COLO829 (cell line): ENCODE data around the gene RPL41.
"Not testable (repeated sequence)": the region's sequence is repeated elsewhere in the genome, so short reads cannot be mapped to it uniquely, and the experiment has no call there.

Experiments
- DNase-seq: peaks from one replicate; pipeline ENCODE4 v3.0.0; 2012; ENCODE audit warnings: low spot score

RPL41 gene

DNA sequence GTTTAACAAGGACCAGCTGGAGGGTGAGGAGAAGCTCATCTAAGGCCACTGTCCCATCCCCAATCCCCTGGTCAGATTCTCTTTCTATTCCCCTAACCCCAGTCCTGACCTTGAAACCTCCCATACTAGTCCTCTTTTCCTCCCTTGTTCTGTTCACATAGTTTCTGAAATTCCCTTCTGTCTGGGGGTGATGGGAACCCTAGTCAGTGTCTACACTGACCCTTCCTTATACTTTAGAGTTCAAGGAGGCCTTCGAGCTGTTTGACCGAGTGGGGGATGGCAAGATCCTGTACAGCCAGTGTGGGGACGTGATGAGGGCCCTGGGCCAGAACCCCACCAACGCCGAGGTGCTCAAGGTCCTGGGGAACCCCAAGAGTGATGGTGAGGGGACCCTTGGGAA is 38.4 kb downstream of the RPL41 start:
- no peak for DNase-seq

DNA sequence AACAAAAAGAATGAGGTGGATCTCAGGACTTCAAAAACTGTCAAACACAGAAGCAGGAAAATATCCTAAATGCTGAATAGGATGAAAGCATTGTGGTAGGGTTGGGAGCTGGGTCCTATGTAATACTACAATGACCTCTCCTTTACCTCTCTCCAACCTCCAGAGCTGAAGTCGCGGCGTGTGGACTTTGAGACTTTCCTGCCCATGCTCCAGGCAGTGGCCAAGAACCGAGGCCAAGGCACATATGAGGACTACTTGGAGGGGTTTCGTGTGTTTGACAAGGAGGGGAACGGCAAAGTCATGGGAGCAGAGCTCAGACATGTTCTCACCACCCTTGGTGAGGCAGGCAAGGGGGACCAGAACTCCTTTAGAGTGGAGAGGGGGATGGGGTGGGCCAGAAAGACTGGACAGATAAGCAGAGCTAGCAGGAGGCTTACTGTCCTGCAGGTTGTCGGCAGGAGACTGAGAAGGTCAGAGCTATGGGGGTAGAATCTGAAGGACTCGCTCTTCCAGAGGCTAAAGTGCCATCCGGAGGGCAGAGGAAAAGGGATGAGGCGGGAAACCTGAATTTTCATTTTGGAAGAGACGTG is 38.9 kb downstream of the RPL41 start:
- no peak for DNase-seq

- DNase-seq, result not testable (repeated sequence)
Measured at GRCh38 chr12:56156464-56157200, 40.2 kb downstream of the RPL41 start.

GRCh38 chr12:56157201-56158028 is 41.0 kb downstream of the RPL41 start:
- DNase-seq, result peak; percentile 50

GRCh38 chr12:56158029-56158925 is 41.8 kb downstream of the RPL41 start, which contains the start of gene MYL6:
MYL6 (plus strand) TSS chr12:56158359; CDS start chr12:56158402, 43 bp downstream.
- DNase-seq, result peak; percentile 96

DNA sequence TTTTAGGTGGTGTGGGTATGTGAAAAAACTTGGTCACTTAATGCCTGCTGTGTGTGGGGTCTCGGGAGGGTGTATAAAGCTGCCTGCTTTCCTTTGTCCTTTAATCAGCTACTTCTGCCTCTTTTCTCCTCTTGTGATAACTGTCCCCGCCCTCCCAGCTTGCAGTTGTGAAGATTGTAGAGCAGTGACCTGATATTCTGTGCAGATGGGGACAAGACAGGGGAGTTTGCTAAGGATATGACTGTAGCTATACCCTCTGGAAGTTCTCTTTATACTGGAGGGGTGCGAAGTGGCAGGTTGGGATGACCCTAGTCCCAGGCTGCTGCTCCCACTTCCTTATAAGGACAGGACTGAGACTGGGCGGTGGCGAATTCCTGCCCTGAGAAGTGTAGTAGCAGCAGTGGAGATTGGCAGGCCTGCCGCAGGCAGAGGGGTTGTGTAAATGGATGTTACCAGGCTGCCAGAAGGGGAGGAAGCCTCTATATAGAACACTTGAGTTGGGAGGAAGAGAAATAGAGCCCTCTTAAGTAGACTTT is 42.6 kb downstream of the RPL41 start:
- DNase-seq, result peak; percentile 53

GRCh38 chr12:56159482-56160192 is 43.2 kb downstream of the RPL41 start:
- DNase-seq, result no peak

GRCh38 chr12:56160193-56160763 is 43.8 kb downstream of the RPL41 start:
- DNase-seq, result no peak

DNA sequence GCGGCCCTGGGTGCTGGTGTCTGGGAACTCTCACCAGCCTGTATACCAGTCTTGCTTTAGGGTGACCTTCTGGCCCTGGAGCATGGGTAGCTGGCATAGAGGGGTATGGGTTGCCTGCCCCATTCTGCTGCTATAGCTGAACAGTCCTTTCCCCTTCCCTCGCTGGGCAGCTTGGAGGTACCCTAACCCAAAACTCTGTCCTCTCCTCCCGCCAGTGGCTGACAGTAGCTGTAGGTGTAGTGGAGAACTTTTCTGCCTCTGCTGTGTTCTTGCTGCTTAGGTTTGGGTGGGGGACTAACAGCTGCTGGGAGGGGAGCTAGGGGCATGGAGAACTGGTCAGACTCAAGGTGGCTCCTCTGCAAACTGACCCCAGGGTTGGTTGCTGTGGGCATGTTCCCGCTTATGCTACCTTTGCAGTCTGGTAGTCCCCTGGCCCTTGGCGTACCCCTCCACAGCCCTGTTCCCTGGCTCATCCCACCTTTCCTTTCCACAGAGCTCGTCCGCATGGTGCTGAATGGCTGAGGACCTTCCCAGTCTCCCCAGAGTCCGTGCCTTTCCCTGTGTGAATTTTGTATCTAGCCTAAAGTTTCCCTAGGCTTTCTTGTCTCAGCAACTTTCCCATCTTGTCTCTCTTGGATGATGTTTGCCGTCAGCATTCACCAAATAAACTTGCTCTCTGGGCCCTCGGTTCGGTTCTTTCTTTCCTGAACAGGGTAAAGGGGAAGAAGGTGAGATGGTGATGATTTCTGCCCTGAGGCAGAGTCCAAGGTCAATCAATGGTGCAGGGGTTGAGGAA is 44.7 kb downstream of the RPL41 start:
- no peak for DNase-seq

DNA sequence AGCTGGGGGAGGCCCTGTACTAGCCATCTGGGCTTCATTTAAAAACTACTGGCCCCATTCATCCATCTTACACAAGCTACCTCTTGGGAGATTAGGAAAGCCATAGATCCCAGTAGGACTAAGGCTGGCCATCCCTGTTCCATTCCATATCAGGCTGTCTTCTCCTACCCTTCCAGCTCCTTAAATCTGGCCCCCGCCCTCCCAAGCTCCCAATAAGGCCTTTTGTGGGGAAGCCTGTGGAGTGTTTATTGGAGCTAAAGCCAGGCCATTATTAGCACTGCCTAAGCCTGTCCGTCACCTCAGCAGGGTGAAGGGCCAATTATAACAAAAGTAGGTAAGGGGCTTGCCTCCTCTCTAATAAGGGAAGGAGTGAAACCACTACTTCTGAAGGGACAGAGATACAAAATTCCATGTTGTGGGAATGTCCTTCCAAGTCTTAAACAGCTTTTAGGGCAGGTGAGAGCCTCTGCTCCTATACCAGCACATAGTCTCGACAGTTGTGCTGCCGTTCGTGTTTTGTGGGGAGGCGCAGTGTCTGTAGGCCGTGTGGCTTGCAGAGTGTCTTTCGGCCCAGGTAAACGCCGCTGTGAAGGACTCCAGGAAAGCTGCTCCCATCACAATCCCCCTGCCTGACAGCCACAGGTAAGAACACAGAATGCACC is 45.4 kb downstream of the RPL41 start:
- DNase-seq, result no peak

DNA sequence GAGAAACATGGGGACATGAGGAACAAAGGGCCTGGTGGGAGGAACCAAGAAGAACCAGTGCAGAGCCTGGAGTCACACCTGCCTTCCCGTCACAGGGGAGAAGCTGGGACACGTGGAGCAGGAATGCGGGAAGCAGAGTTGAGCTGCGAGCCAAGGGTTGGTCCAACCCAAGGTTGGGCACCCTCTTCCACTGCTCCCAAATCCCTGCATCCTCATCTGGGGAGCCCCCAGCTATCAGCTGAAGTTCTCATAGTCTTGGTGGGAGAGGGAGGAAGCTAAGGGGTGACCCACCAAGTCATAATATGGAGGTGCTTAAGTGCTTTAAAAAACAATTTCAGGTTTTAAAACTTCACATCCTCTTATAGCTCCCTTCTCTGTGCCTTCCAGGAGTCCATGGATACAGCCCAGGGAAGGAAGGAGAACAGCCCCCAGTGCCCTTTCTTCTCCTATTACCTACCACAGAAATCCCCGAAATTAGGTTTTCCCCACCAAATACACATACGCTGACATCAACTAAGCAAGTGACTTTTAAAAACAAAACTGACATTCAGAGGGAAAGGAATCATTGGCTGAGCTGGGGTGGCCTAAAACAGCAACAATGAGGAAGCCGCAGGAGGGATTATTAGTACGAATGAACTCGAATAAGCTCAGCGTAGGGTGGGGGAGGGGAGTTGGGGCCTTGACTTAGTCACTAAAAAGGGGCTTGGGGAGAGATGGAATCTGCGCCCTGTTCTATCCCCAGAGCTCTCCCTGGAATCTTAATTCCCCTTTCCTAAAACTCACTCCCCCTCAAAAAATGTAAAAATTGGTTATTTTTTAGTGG is 46.2 kb downstream of the RPL41 start:
- DNase-seq, result no peak

DNA sequence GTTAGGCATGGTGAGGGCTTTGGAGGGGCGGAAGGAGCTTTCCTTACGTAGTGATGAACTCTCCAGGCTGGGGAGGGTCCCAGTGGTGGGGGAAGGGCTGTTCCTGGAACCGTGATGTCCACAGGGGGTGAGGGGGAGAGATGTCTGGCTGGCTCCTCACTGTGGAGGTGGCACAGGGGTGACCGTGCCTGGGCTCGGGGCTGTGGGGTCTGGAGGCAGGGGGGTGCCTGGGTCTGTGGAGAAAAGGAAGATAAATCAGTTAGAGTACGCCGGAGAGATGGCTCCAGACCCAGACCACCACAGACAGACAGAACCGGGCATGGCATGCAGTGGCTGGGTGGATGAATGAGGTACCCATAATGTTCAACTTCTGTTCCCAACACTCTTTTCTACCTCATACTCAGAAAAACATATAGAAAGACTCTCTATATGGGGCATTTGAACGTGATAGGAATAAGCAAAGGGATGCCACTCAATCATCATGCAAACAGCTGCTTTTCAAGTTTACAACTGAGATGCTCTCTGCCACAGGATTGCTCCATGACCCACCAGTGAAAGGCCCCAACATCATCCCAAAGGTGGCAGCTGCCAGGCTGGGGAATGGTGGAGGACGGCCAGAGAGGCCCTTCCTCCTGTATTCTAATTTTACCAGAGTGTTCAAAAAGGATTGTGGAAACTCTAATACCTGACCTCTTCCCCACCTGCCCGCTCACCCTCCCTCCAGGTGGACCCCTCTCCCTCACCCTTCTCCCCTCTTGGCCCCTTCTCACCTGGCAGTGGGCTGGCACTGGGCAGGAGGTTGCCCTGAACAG is 47.3 kb downstream of the RPL41 start:
- no peak for DNase-seq

DNA sequence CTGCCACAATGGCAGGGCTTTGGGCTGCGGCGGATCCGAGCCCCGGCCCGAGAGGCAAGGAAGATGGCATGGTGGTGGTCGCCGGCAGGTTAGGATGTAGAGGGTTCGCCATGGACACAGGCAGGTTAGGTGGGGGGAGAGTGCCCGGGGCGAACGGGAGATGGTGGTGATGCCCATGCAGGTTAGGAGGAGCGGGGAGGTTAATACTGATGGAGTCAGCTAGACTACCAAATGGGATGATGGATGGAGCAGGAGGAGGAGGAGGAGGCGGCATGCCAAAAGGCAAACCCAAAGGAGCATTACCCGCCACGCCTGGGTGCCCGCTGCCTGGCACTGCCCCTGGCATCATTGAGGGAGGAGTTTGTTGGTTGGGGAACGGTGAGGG is 47.9 kb downstream of the RPL41 start:
- no peak for DNase-seq

- no peak for DNase-seq
Measured at GRCh38 chr12:56165369-56165768, 48.9 kb downstream of the RPL41 start.
